Fibroblast of peridontal ligament (primary cell): ENCODE measurements around the gene KLHDC8A.
A peak's percentile ranks its signal among the peaks of the same experiment; 100 is the strongest.

Source experiments
- DNase-seq: peaks from one replicate; pipeline ENCODE4 v3.0.0-alpha.2; 2010; ENCODE audit errors: extremely low read depth

Gene KLHDC8A

GRCh38 chr1:205344066-205344928 lies 12.4 kb downstream of the KLHDC8A start:
- no peak for DNase-seq

- DNase-seq, result no peak
Measured at GRCh38 chr1:205343431-205344065, 13.2 kb downstream of the KLHDC8A start.

- DNase-seq, result no peak
Measured at GRCh38 chr1:205342986-205343385, 13.7 kb downstream of the KLHDC8A start.

GRCh38 chr1:205340676-205341075 lies 16.0 kb downstream of the KLHDC8A start:
- no peak for DNase-seq

- no peak for DNase-seq
Measured at GRCh38 chr1:205339717-205340116, 17.0 kb downstream of the KLHDC8A start.

- no peak for DNase-seq
Measured at GRCh38 chr1:205339197-205339702, 17.5 kb downstream of the KLHDC8A start.

GRCh38 chr1:205338011-205338410 lies 18.7 kb downstream of the KLHDC8A start:
- no peak for DNase-seq

GRCh38 chr1:205337481-205337880 lies 19.2 kb downstream of the KLHDC8A start:
- DNase-seq, result no peak

- DNase-seq, result peak; percentile 56
Measured at GRCh38 chr1:205335692-205336091, 21.0 kb downstream of the KLHDC8A start.

- DNase-seq, result no peak
Measured at GRCh38 chr1:205332015-205332791, 24.5 kb downstream of the KLHDC8A start.

- DNase-seq, result no peak
Measured at GRCh38 chr1:205330150-205330549, 26.6 kb downstream of the KLHDC8A start.

- DNase-seq, result no peak
Measured at GRCh38 chr1:205329719-205330118, 27.0 kb downstream of the KLHDC8A start.

GRCh38 chr1:205328476-205328875 lies 28.2 kb downstream of the KLHDC8A start:
- no peak for DNase-seq

GRCh38 chr1:205326812-205327466 lies 29.8 kb downstream of the KLHDC8A start:
- DNase-seq, result peak; percentile 17

- peak; percentile 90 for DNase-seq
Measured at GRCh38 chr1:205325334-205325884, 31.3 kb downstream of the KLHDC8A start.

- DNase-seq, result no peak
Measured at GRCh38 chr1:205324781-205325180, 31.9 kb downstream of the KLHDC8A start.

- no peak for DNase-seq
Measured at GRCh38 chr1:205323794-205324193, 32.9 kb downstream of the KLHDC8A start.

- DNase-seq, result no peak
Measured at GRCh38 chr1:205321959-205322283, 34.8 kb downstream of the KLHDC8A start.

GRCh38 chr1:205321162-205321958 lies 35.4 kb downstream of the KLHDC8A start, which contains the start of gene NUAK2:
TSS of gene NUAK2 (minus strand) at chr1:205321745. CDS start at chr1:205321628, 117 bp downstream.
- DNase-seq, result peak; percentile 76
